T-cell (primary cell): ENCODE data around the gene ZNF563. TPM values are rescaled to one million over a fixed set of nuclear protein-coding genes. Genes with fewer than 3 reads are reported as not detected.
A peak's percentile ranks its signal among the peaks of the same experiment; 100 is the strongest.

ENCODE experiments used
- ATAC-seq, 4 experiments: fragments of 200-7000 bp in 3 of 4; fragments of 150-1000 bp in 1 of 4; cut with Tn5 transposase; replicated peaks in 1 of 4; 1 replicate in 3 of 4; 2 replicates in 1 of 4; pipeline ENCODE4 v1.10.0; 2021; ENCODE audit warnings: moderate library complexity in 3 of 4, mild to moderate bottlenecking in 2 of 4, moderate number of reproducible peaks in 1 of 4
- CTCF ChIA-PET, 2 donors: fragments of 300-600 bp; sonication (Branson Sonifier 250); formaldehyde crosslinking; loops; one replicate each; lab custom pipeline; 2022; ENCODE audit warnings: antibody characterized with exemption in 2 of 2; lab: Charles Lee
- POLR2A ChIA-PET, 2 donors: fragments of 300-600 bp; sonication (Branson Sonifier 250); formaldehyde crosslinking; loops; one replicate each; lab custom pipeline; 2022; ENCODE audit warnings: antibody characterized with exemption in 2 of 2; lab: Charles Lee
- DNase-seq, 35 experiments: peaks; one replicate each; pipeline versions ENCODE4 v3.0.0 to v3.0.0-alpha.2; 2013 to 2023
- H3K27ac ChIP-seq: one replicate; pipeline ENCODE4 v1.5.1; 2013; ENCODE audit warnings: low read length
- H3K27me3 ChIP-seq, 2 experiments: replicated peaks in 1 of 2; 1 replicate in 1 of 2; 2 replicates in 1 of 2; pipeline versions ENCODE4 v1.6.1 to v1.7.0; 2013; ENCODE audit warnings: low read length in 1 of 2, mixed read lengths in 1 of 2; ENCODE audit not compliant: control insufficient read depth in 2 of 2, insufficient read depth in 2 of 2; ENCODE audit errors: extremely low read depth in 1 of 2
- H3K36me3 ChIP-seq, 2 donors: 1 replicate in 1 of 2; 2 replicates in 1 of 2; pipeline versions ENCODE4 v1.6.1 to v1.7.0; 2013; ENCODE audit warnings: low read length in 1 of 2; ENCODE audit not compliant: control insufficient read depth in 2 of 2, insufficient read depth in 1 of 2; ENCODE audit errors: extremely low read depth in 1 of 2
- H3K4me1 ChIP-seq, 2 experiments: 1 replicate in 1 of 2; 2 replicates in 1 of 2; pipeline versions ENCODE4 v1.6.1 to v1.7.0; 2013; ENCODE audit warnings: low read length in 2 of 2, mixed read lengths in 1 of 2; ENCODE audit not compliant: insufficient read depth in 2 of 2, control insufficient read depth in 1 of 2; ENCODE audit errors: extremely low read depth in 1 of 2
- H3K4me3 ChIP-seq, 2 donors: 1 replicate in 1 of 2; 2 replicates in 1 of 2; pipeline versions ENCODE4 v1.5.1 to v1.7.0; 2013; ENCODE audit warnings: mild to moderate bottlenecking in 2 of 2, low read length in 1 of 2, moderate library complexity in 1 of 2; ENCODE audit not compliant: control insufficient read depth in 1 of 2; ENCODE audit errors: extremely low read depth in 1 of 2
- H3K9me3 ChIP-seq: 2 replicates; pipeline ENCODE4 v1.7.0; 2013
- H3K27ac Mint-ChIP-seq, 2 donors: one replicate each; pipeline ENCODE4 v1.8.0; 2020 to 2021; ENCODE audit warnings: mild to moderate bottlenecking in 2 of 2, mixed read lengths in 2 of 2
- H3K27me3 Mint-ChIP-seq, 2 donors: one replicate each; pipeline ENCODE4 v1.8.0; 2021 to 2022; ENCODE audit warnings: mixed read lengths in 2 of 2
- H3K36me3 Mint-ChIP-seq: one replicate; pipeline ENCODE4 v1.8.0; 2021; ENCODE audit warnings: mixed read lengths
- H3K4me1 Mint-ChIP-seq, 3 donors: one replicate each; pipeline ENCODE4 v1.8.0; 2020 to 2022; ENCODE audit warnings: mixed read lengths in 3 of 3, mild to moderate bottlenecking in 1 of 3
- H3K4me3 Mint-ChIP-seq, 3 donors: one replicate each; pipeline ENCODE4 v1.8.0; 2020 to 2022; ENCODE audit warnings: mild to moderate bottlenecking in 3 of 3, mixed read lengths in 3 of 3, moderate library complexity in 3 of 3
- H3K9me3 Mint-ChIP-seq, 3 donors: one replicate each; pipeline ENCODE4 v1.8.0; 2020 to 2022; ENCODE audit warnings: mixed read lengths in 3 of 3
- WGBS: methylation state at CpG from one replicate; pipeline ENCODE4 v1.1.5; 2013; ENCODE audit warnings: missing lambda C conversion rate; ENCODE audit not compliant: insufficient coverage; 5-methylcytosine and 5-hydroxymethylcytosine counted together
- total RNA-seq, 35 experiments: library from RNA in 6 of 35; stranded (reverse) in 6 of 35; fragments of 120-200 nt in 1 of 35; gene quantifications; one replicate each; pipeline versions ENCODE4 v1.2.1 to v1.2.4 and lab custom pipeline; 2013 to 2026

ZNF563 gene
- total RNA-seq, 5 donors from 2014 or later (not counting 1 experiment from before 2014, with no cell fraction given): 2.8 to 15.6 (median 13.9) TPM

DNA sequence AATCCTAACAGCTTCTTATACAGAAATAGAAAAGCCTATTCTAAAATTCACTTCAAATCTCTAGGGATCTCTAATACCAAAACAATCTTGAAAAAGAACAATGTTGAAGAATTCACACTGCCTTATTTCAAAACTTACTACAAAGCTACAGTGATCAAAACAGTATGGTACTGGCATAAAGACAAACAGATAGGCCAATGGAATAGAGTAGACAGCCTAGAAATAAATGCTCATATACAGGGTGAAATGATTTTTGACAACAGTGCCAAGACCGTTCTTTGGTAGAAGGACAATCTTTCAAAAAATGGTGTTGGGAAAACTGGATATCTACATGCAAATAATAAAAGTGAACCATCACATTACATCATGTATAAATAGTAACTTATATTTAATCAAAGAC lies 11.8 kb upstream of the ZNF563 start:
- WGBS: no CpG with 5 or more reads among the region's 1 CpG
- no peak overlapping the region for H3K27ac Mint-ChIP-seq
- Histone ChIP-seq H3K27ac (no peak overlapping the region), H3K27me3 (no peaks in the 10 kb centered on the region), H3K9me3 (peaks cover 12% of the 10 kb centered on the region), H3K4me1 (no peaks in the 10 kb centered on the region), H3K36me3 (no peaks in the 10 kb centered on the region), H3K4me3 (no peak overlapping the region)
- H3K9me3 Mint-ChIP-seq: peaks cover 3 to 20% (median 18%) of the 10 kb centered on the region in 3 donors
- ATAC-seq (no peak), DNase-seq (no peak)
- ChIA-PET POLR2A (no interaction called here), CTCF (no interaction called here)
- H3K4me1 Mint-ChIP-seq: no peaks in the 10 kb centered on the region
- no peaks in the 10 kb centered on the region for H3K27me3 Mint-ChIP-seq
- H3K4me3 Mint-ChIP-seq: no peak overlapping the region
- peaks cover 11% of the 10 kb centered on the region for H3K36me3 Mint-ChIP-seq

GRCh38 chr19:12331211-12331941 lies 2.1 kb downstream of the ZNF563 start:
- ATAC-seq: no peak
- ChIA-PET POLR2A (interaction anchor here in 1 of 2 donors (0.7 kb wide), 1 partner anchor 1635 kb away, joined by 7 read pairs; no protein-coding TSS in a partner anchor), CTCF (interaction anchor here in 1 of 2 donors (0.6 to 1.6 kb wide), 3 partner anchors 34 to 246 kb away, joined by 3 to 6 read pairs (median 3); partner anchors contain the start of gene ZNF442)
- Histone ChIP-seq H3K27ac (peak overlapping the region; percentile 90), H3K27me3 (no peaks in the 10 kb centered on the region), H3K9me3 (no peaks in the 10 kb centered on the region), H3K4me3 (peak overlapping the region in 1 of 2 donors; percentile 89), H3K36me3 (no peaks in the 10 kb centered on the region), H3K4me1 (peaks cover 15 to 26% of the 10 kb centered on the region in 2 experiments)
- Mint-ChIP-seq H3K27me3 (no peaks in the 10 kb centered on the region), H3K4me3 (peak overlapping the region; percentile 91 to 98 (median 96)), H3K27ac (peak overlapping the region; percentile 93 to 97), H3K4me1 (peaks cover 51 to 54% (median 53%) of the 10 kb centered on the region in 3 donors), H3K36me3 (peaks cover 6% of the 10 kb centered on the region), H3K9me3 (no peaks in the 10 kb centered on the region)
- 40% methylated on average over 3 of the region's 4 CpGs for WGBS
- peak in 25 of 35 experiments; percentile 3 to 61 (median 27) for DNase-seq

DNA sequence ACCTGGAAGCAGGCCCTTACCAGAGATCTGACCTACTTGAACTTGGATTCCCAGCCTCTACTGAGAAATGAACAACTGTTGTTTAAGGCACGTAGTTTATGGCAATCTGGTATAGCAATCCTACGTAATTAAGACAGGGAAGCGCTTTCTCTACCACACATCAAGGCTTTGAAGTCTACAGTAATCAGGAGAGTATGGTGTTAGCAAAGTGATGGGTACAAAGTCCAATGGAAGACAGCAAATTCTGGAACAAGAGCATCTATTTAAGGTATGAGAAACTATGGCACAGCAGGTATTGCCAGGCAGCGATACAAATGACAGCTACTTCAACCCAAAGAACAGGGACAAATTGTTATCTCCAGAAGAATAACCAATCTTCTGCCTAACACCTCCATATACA lies 3.1 kb downstream of the ZNF563 start:
- peaks cover 15 to 26% of the 10 kb centered on the region in 2 experiments for H3K4me1 ChIP-seq
- Mint-ChIP-seq H3K4me1 (peaks cover 57 to 61% (median 58%) of the 10 kb centered on the region in 3 donors), H3K27me3 (no peaks in the 10 kb centered on the region), H3K36me3 (peaks cover 15% of the 10 kb centered on the region), H3K4me3 (peak overlapping the region in 1 of 3 donors; percentile 98), H3K27ac (no peak overlapping the region), H3K9me3 (no peaks in the 10 kb centered on the region)
- no peaks in the 10 kb centered on the region for H3K27me3 ChIP-seq
- POLR2A ChIA-PET: no interaction called here
- ATAC-seq (no peak), DNase-seq (no peak)
- H3K9me3 ChIP-seq: no peaks in the 10 kb centered on the region
- WGBS: 100% methylated on average over 1 of the region's 4 CpGs
- CTCF ChIA-PET: interaction anchor here in 1 of 2 donors (1.6 kb wide), 1 partner anchor 35 kb away, joined by 3 read pairs; the partner anchor contains the start of gene ZNF442
- no peak overlapping the region for H3K27ac ChIP-seq
- H3K36me3 ChIP-seq: no peaks in the 10 kb centered on the region
- H3K4me3 ChIP-seq: no peak overlapping the region

DNA sequence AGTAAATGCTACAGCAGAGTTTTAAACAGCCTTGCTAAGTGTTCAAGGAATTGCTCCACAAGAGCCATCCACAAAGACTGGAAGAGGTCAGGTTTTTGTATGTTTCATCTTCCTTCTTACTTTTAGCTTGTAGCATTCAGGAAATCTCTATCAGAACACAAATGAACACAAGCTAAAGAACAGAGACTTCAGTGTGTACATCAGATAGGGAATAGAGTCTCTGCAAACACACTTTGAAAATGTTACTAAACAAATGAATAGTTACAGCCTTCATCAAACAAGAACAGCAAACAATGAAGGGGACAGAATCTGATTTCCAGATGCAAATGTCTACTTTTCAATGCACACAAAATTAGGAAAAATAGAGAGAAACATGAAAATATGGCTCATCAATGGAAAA lies 7.7 kb downstream of the ZNF563 start:
- Mint-ChIP-seq H3K36me3 (peaks cover 42% of the 10 kb centered on the region), H3K27me3 (no peaks in the 10 kb centered on the region), H3K27ac (no peak overlapping the region), H3K4me1 (peaks cover 26 to 38% (median 32%) of the 10 kb centered on the region in 3 donors), H3K4me3 (no peak overlapping the region), H3K9me3 (peaks cover 0 to 8% (median 8%) of the 10 kb centered on the region in 3 donors)
- ATAC-seq (no peak), DNase-seq (no peak)
- Histone ChIP-seq H3K36me3 (peaks cover 9 to 17% of the 10 kb centered on the region in 2 donors), H3K4me1 (peaks cover 0 to 2% of the 10 kb centered on the region in 2 experiments), H3K27me3 (no peaks in the 10 kb centered on the region), H3K4me3 (no peak overlapping the region), H3K27ac (no peak overlapping the region), H3K9me3 (peaks cover 2% of the 10 kb centered on the region)
- CTCF ChIA-PET: no interaction called here
- POLR2A ChIA-PET: no interaction called here

DNA sequence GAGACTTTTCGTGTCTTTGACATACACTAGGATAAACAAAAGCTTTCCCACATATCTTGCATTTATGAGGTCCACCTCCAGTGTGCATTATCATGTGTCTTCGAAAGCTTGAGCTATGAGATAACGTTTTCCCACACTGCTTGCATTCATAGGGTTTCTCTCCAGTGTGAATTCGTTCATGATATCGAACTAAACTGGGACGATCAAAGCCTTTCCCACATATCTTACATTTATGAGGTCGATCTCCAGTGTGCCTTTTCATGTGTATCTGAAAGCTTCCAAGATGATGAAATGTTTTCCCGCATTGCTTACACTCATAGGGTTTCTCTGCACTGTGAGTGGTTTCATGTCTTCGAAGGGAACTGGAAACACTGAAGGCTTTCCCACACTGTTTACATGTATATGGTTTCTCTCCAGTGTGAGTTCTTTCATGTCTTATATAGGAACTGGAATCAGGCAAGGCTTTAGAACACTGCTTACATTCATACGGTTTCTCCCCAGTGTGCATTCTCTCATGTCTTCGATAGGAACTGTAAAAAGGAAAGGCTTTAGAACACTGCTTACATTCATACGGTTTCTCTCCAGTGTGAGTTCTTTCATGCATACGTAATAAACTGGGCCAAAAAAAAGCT lies 14.5 kb downstream of the ZNF563 start:
- Mint-ChIP-seq H3K4me3 (no peak overlapping the region), H3K36me3 (peaks cover 58% of the 10 kb centered on the region), H3K27me3 (no peaks in the 10 kb centered on the region), H3K9me3 (peaks cover 6 to 29% (median 21%) of the 10 kb centered on the region in 3 donors), H3K27ac (no peak overlapping the region), H3K4me1 (peaks cover 0 to 7% (median 2%) of the 10 kb centered on the region in 3 donors)
- ATAC-seq (no peak), DNase-seq (no peak)
- POLR2A ChIA-PET: no interaction called here
- 93% methylated on average over 9 of the region's 13 CpGs for WGBS
- CTCF ChIA-PET: no interaction called here
- H3K4me1 ChIP-seq: no peaks in the 10 kb centered on the region
- no peaks in the 10 kb centered on the region for H3K27me3 ChIP-seq
- peaks cover 17 to 43% of the 10 kb centered on the region in 2 donors for H3K36me3 ChIP-seq
- no peak overlapping the region for H3K4me3 ChIP-seq
- peaks cover 16% of the 10 kb centered on the region for H3K9me3 ChIP-seq
- H3K27ac ChIP-seq: no peak overlapping the region

GRCh38 chr19:12314553-12314952 lies 18.9 kb downstream of the ZNF563 start:
- ChIA-PET CTCF (interaction anchor here in 1 of 2 donors (0.7 kb wide), 1 partner anchor 14 kb away, joined by 4 read pairs; no protein-coding TSS in a partner anchor), POLR2A (no interaction called here)
- Mint-ChIP-seq H3K9me3 (peaks cover 6 to 19% (median 12%) of the 10 kb centered on the region in 3 donors), H3K27me3 (no peaks in the 10 kb centered on the region), H3K4me3 (no peak overlapping the region), H3K27ac (no peak overlapping the region), H3K4me1 (peaks cover 2 to 7% (median 5%) of the 10 kb centered on the region in 3 donors), H3K36me3 (peaks cover 43% of the 10 kb centered on the region)
- Histone ChIP-seq H3K27me3 (no peaks in the 10 kb centered on the region), H3K36me3 (peaks cover 15 to 16% of the 10 kb centered on the region in 2 donors), H3K4me3 (no peak overlapping the region), H3K4me1 (no peaks in the 10 kb centered on the region), H3K27ac (no peak overlapping the region), H3K9me3 (peaks cover 12% of the 10 kb centered on the region)
- WGBS: 50% methylated on average over 2 of the region's 7 CpGs
- no peak for ATAC-seq
- no peak for DNase-seq
